Naive B cell (primary cell): Measurements from ENCODE around the gene CACNA1A. TPM values are rescaled to one million over a fixed set of nuclear protein-coding genes. Genes with fewer than 3 reads are reported as not detected.
"Not testable (repeated sequence)": the region's sequence is repeated elsewhere in the genome, so short reads cannot be mapped to it uniquely, and the experiment has no call there.

Experiments used
- ATAC-seq, 2 donors: fragments of 150-1000 bp; cut with Tn5 transposase; 2 replicates each; pipeline ENCODE4 v1.10.0; 2021; ENCODE audit warnings: low read depth in 2 of 2, mild to moderate bottlenecking in 2 of 2, moderate library complexity in 2 of 2
- DNase-seq: peaks from one replicate; pipeline ENCODE4 v3.0.0; 2022
- H3K27ac Mint-ChIP-seq, 6 donors: one replicate each; pipeline ENCODE4 v1.8.0; 2020 to 2022; ENCODE audit warnings: mild to moderate bottlenecking in 6 of 6, mixed read lengths in 6 of 6, moderate library complexity in 5 of 6, inconsistent platforms in 2 of 6
- H3K27me3 Mint-ChIP-seq, 3 donors: one replicate each; pipeline ENCODE4 v1.8.0; 2021 to 2022; ENCODE audit warnings: mixed read lengths in 3 of 3, mild to moderate bottlenecking in 1 of 3
- H3K36me3 Mint-ChIP-seq, 2 donors: one replicate each; pipeline ENCODE4 v1.8.0; 2020 to 2022; ENCODE audit warnings: mixed read lengths in 2 of 2, inconsistent platforms in 1 of 2, mild to moderate bottlenecking in 1 of 2
- H3K4me1 Mint-ChIP-seq, 3 donors: one replicate each; pipeline ENCODE4 v1.8.0; 2020 to 2022; ENCODE audit warnings: mixed read lengths in 3 of 3, inconsistent platforms in 1 of 3, mild to moderate bottlenecking in 1 of 3, moderate library complexity in 1 of 3
- H3K4me3 Mint-ChIP-seq, 8 donors: one replicate each; pipeline ENCODE4 v1.8.0; 2020 to 2022; ENCODE audit warnings: mild to moderate bottlenecking in 8 of 8, mixed read lengths in 8 of 8, moderate library complexity in 8 of 8, inconsistent platforms in 2 of 8
- H3K9me3 Mint-ChIP-seq, 7 donors: one replicate each; pipeline ENCODE4 v1.8.0; 2020 to 2022; ENCODE audit warnings: mixed read lengths in 7 of 7, mild to moderate bottlenecking in 5 of 7, inconsistent platforms in 2 of 7, moderate library complexity in 1 of 7
- polyA plus RNA-seq, 6 donors: library from polyadenylated mRNA; unstranded; fragments of 300-500 nt; fragmentation: Illumina TruSeq; gene quantifications; one replicate each; pipeline ENCODE4 v1.2.3, GENCODE V29; 2021; ENCODE audit warnings: low read depth in 6 of 6

Gene CACNA1A
- polyA plus RNA-seq, 6 donors from 2014 or later: 0.24 to 2.2 (median 1.3) TPM

GRCh38 chr19:13256398-13256797 is 249.9 kb downstream of the CACNA1A start:
- not testable (repeated sequence) for H3K4me3 Mint-ChIP-seq, H3K36me3 Mint-ChIP-seq, ATAC-seq

GRCh38 chr19:13255719-13256059 is 250.6 kb downstream of the CACNA1A start:
- Mint-ChIP-seq H3K27me3 (peaks cover 24 to 45% (median 40%) of the 10 kb centered on the region in 3 donors), H3K4me1 (peaks cover 0 to 3% (median under 1%) of the 10 kb centered on the region in 3 donors), H3K9me3 (peaks cover 0 to 5% (median 2%) of the 10 kb centered on the region in 7 donors), H3K36me3 (no peaks in the 10 kb centered on the region), H3K27ac (no peak overlapping the region), H3K4me3 (no peak overlapping the region)
- DNase-seq (no peak), ATAC-seq (no peak)

More at GRCh38 chr19:13256398-13256797, 249.9 kb downstream of the CACNA1A start:
- not testable (repeated sequence) for DNase-seq, H3K9me3 Mint-ChIP-seq, H3K4me1 Mint-ChIP-seq
- peaks cover 24 to 45% (median 40%) of the 10 kb centered on the region in 3 donors for H3K27me3 Mint-ChIP-seq
- peak overlapping the region in 1 of 6 donors; percentile 11 for H3K27ac Mint-ChIP-seq

GRCh38 chr19:13255041-13255718 is 251.1 kb downstream of the CACNA1A start:
- no peak overlapping the region for H3K4me3 Mint-ChIP-seq
- H3K9me3 Mint-ChIP-seq: peaks cover 0 to 5% (median 2%) of the 10 kb centered on the region in 7 donors
- H3K27me3 Mint-ChIP-seq: peaks cover 24 to 45% (median 40%) of the 10 kb centered on the region in 3 donors
- DNase-seq (no peak), ATAC-seq (no peak)
- H3K36me3 Mint-ChIP-seq: no peaks in the 10 kb centered on the region
- H3K4me1 Mint-ChIP-seq: peaks cover 0 to 3% (median 0%) of the 10 kb centered on the region in 3 donors
- peak overlapping the region in 1 of 6 donors; percentile 92 for H3K27ac Mint-ChIP-seq

- no peak for DNase-seq
- Mint-ChIP-seq H3K4me3 (no peak overlapping the region), H3K9me3 (peaks cover 0 to 5% (median 2%) of the 10 kb centered on the region in 7 donors), H3K36me3 (no peaks in the 10 kb centered on the region), H3K27ac (peak overlapping the region in 1 of 6 donors; percentile 84), H3K27me3 (peaks cover 13 to 31% (median 31%) of the 10 kb centered on the region in 3 donors), H3K4me1 (peaks cover 1 to 6% (median 5%) of the 10 kb centered on the region in 3 donors)
- ATAC-seq: no peak
Observed at GRCh38 chr19:13252569-13253335, 253.5 kb downstream of the CACNA1A start.

GRCh38 chr19:13244920-13245319 is 261.4 kb downstream of the CACNA1A start:
- Mint-ChIP-seq H3K27ac (peak overlapping the region in 1 of 6 donors; percentile 57), H3K9me3 (no peaks in the 10 kb centered on the region), H3K4me1 (peaks cover 21 to 41% (median 28%) of the 10 kb centered on the region in 3 donors), H3K4me3 (no peak overlapping the region), H3K27me3 (no peaks in the 10 kb centered on the region), H3K36me3 (no peaks in the 10 kb centered on the region)
- no peak for DNase-seq
- no peak for ATAC-seq

- Mint-ChIP-seq H3K36me3 (no peaks in the 10 kb centered on the region), H3K27ac (peak overlapping the region in 3 of 6 donors; percentile 40 to 81 (median 78)), H3K9me3 (no peaks in the 10 kb centered on the region), H3K27me3 (no peaks in the 10 kb centered on the region), H3K4me3 (peak overlapping the region in 2 of 8 donors; percentile 12 to 44), H3K4me1 (peaks cover 24 to 45% (median 35%) of the 10 kb centered on the region in 3 donors)
- DNase-seq (no peak), ATAC-seq (peak; percentile 41 to 47)
Observed at GRCh38 chr19:13241231-13242104, 264.8 kb downstream of the CACNA1A start.

- peaks cover under 1 to 7% (median 3%) of the 10 kb centered on the region in 7 donors for H3K9me3 Mint-ChIP-seq
- peaks cover 0 to 8% of the 10 kb centered on the region in 2 donors for H3K36me3 Mint-ChIP-seq
- H3K4me3 Mint-ChIP-seq: no peak overlapping the region
- H3K27me3 Mint-ChIP-seq: no peaks in the 10 kb centered on the region
- H3K27ac Mint-ChIP-seq: peak overlapping the region in 2 of 6 donors; percentile 81 to 89
- H3K4me1 Mint-ChIP-seq: peaks cover 24 to 48% (median 35%) of the 10 kb centered on the region in 3 donors
- ATAC-seq: no peak
- no peak for DNase-seq
Observed at GRCh38 chr19:13240312-13241022, 265.8 kb downstream of the CACNA1A start.

- no peak overlapping the region for H3K4me3 Mint-ChIP-seq
- H3K27ac Mint-ChIP-seq: peak overlapping the region in 1 of 6 donors; percentile 68
- ATAC-seq (no peak), DNase-seq (no peak)
- H3K9me3 Mint-ChIP-seq: peaks cover 2 to 13% (median 5%) of the 10 kb centered on the region in 7 donors
- H3K27me3 Mint-ChIP-seq: no peaks in the 10 kb centered on the region
- H3K36me3 Mint-ChIP-seq: peaks cover 5 to 12% of the 10 kb centered on the region in 2 donors
- peaks cover 36 to 57% (median 48%) of the 10 kb centered on the region in 3 donors for H3K4me1 Mint-ChIP-seq
Observed at GRCh38 chr19:13238891-13239534, 267.3 kb downstream of the CACNA1A start.

- peaks cover 15 to 26% (median 21%) of the 10 kb centered on the region in 3 donors for H3K4me1 Mint-ChIP-seq
- DNase-seq (peak; percentile 25), ATAC-seq (peak; percentile 76 to 84)
- peaks cover 3 to 11% (median 9%) of the 10 kb centered on the region in 3 donors for H3K27me3 Mint-ChIP-seq
- H3K27ac Mint-ChIP-seq: peak overlapping the region; percentile 39 to 93 (median 81)
- H3K4me3 Mint-ChIP-seq: peak overlapping the region in 7 of 8 donors; percentile 10 to 75 (median 66)
- peaks cover 5 to 12% of the 10 kb centered on the region in 2 donors for H3K36me3 Mint-ChIP-seq
- peaks cover 2 to 13% (median 5%) of the 10 kb centered on the region in 7 donors for H3K9me3 Mint-ChIP-seq
Observed at GRCh38 chr19:13234518-13234917, 271.8 kb downstream of the CACNA1A start.

GRCh38 chr19:13231663-13232062 is 274.6 kb downstream of the CACNA1A start:
- DNase-seq (no peak), ATAC-seq (no peak)
- peaks cover 14 to 30% (median 20%) of the 10 kb centered on the region in 3 donors for H3K27me3 Mint-ChIP-seq
- H3K27ac Mint-ChIP-seq: no peak overlapping the region
- peaks cover 2 to 13% (median 5%) of the 10 kb centered on the region in 7 donors for H3K9me3 Mint-ChIP-seq
- H3K4me3 Mint-ChIP-seq: no peak overlapping the region
- peaks cover 17 to 29% (median 23%) of the 10 kb centered on the region in 3 donors for H3K4me1 Mint-ChIP-seq
- peaks cover 5 to 12% of the 10 kb centered on the region in 2 donors for H3K36me3 Mint-ChIP-seq

- DNase-seq (no peak), ATAC-seq (no peak)
- Mint-ChIP-seq H3K4me1 (peaks cover 11 to 22% (median 13%) of the 10 kb centered on the region in 3 donors), H3K9me3 (peaks cover 0 to 1% (median 0%) of the 10 kb centered on the region in 7 donors), H3K36me3 (peaks cover 0 to under 1% of the 10 kb centered on the region in 2 donors), H3K27me3 (peaks cover 14 to 48% (median 32%) of the 10 kb centered on the region in 3 donors), H3K4me3 (no peak overlapping the region), H3K27ac (no peak overlapping the region)
Observed at GRCh38 chr19:13229246-13229645, 277.0 kb downstream of the CACNA1A start.

GRCh38 chr19:13228561-13228960 is 277.7 kb downstream of the CACNA1A start:
- H3K9me3 Mint-ChIP-seq: peaks cover 0 to 1% (median 0%) of the 10 kb centered on the region in 7 donors
- peaks cover 10 to 21% (median 12%) of the 10 kb centered on the region in 3 donors for H3K4me1 Mint-ChIP-seq
- peaks cover 14 to 48% (median 32%) of the 10 kb centered on the region in 3 donors for H3K27me3 Mint-ChIP-seq
- no peak overlapping the region for H3K27ac Mint-ChIP-seq
- no peak for ATAC-seq
- H3K36me3 Mint-ChIP-seq: no peaks in the 10 kb centered on the region
- no peak overlapping the region for H3K4me3 Mint-ChIP-seq
- no peak for DNase-seq
